K562 (cell line): ENCODE measurements around the gene MPIG6B. TPM values are rescaled to one million over a fixed set of nuclear protein-coding genes. Genes with fewer than 3 reads are reported as not detected.
A peak's percentile ranks its signal among the peaks of the same experiment; 100 is the strongest.

Experiments used
- ATF7 ChIP-seq: fragments of 450-650 bp; IDR thresholded peaks from 2 replicates; pipeline ENCODE4 v1.7.1; 2014; ENCODE audit warnings: mild to moderate bottlenecking, moderate library complexity
- PHF20 ChIP-seq: fragments of 450-650 bp; IDR thresholded peaks from 2 replicates; pipeline ENCODE4 v1.6.1; 2018; ENCODE audit not compliant: partially characterized antibody
- SREBF1 ChIP-seq: fragments of 150-350 bp; IDR thresholded peaks from 2 replicates; pipeline ENCODE4 v1.6.1; 2014; ENCODE audit warnings: antibody characterized with exemption, low read depth, low read length, borderline replicate concordance
- TCF3 ChIP-seq: sonication (generic); formaldehyde crosslinking; IDR thresholded peaks from 2 replicates; pipeline ENCODE4 v1.4.0; 2020; ENCODE audit warnings: mild to moderate bottlenecking, missing genetic modification reagents
- ZC3H4 ChIP-seq: sonication (generic); formaldehyde crosslinking; IDR thresholded peaks from 2 replicates; pipeline ENCODE4 v1.9.0; 2021; ENCODE audit warnings: missing genetic modification reagents, borderline replicate concordance
- ZNF311 ChIP-seq: fragments of 250-450 bp; sonication (Bioruptor Pico); IDR thresholded peaks from 2 replicates; pipeline ENCODE4 v1.4.0; 2020; ENCODE audit warnings: mild to moderate bottlenecking, moderate library complexity
- ZNF384 ChIP-seq: IDR thresholded peaks from 2 replicates; pipeline ENCODE4 v1.6.1; 2012; ENCODE audit warnings: low read depth, low read length, improper control_type of control experiment
- ZNF79 ChIP-seq: fragments of 250-450 bp; sonication (Bioruptor Pico); IDR thresholded peaks from 2 replicates; pipeline ENCODE4 v1.4.0; 2020; ENCODE audit warnings: low read depth, mild to moderate bottlenecking, moderate library complexity
- polyA plus RNA-seq, 8 experiments: library from polyadenylated mRNA; depleted of rRNA in 4 of 8; stranded (reverse) in 5 of 8; unstranded in 3 of 8; fragments of >200 nt; fragmentation: Nextera tagmentation in 2 of 8; fragmentation: Illumina TruSeq in 1 of 8; extraction: Ambion mirVana in 2 of 8; extraction: Trizol in 1 of 8; gene quantifications; 2 replicates each; pipeline versions ENCODE4 v1.2.1 to v1.2.3, GENCODE V29; 2011 to 2014; ENCODE audit warnings: inconsistent platforms in 1 of 8, missing spikeins in 1 of 8
- total RNA-seq, 7 experiments: library from RNA; depleted of rRNA in 6 of 7; stranded (reverse); fragments of >200 nt in 6 of 7; fragmentation: Illumina TruSeq in 2 of 7; extraction: Trizol in 2 of 7; gene quantifications; 2 replicates each; pipeline versions ENCODE4 v1.2.1 to v1.2.3, GENCODE V29; 2011 to 2021; ENCODE audit warnings: low replicate concordance in 1 of 7
- TF ChIP-seq, protein P1 (sequence below), 2 experiments: fragments of 450-650 bp; IDR thresholded peaks; 2 replicates each; pipeline ENCODE4 v1.6.1; 2016; ENCODE audit warnings: mild to moderate bottlenecking in 2 of 2, borderline replicate concordance in 1 of 2, low read depth in 1 of 2, moderate library complexity in 1 of 2
- TF ChIP-seq, protein P2 (sequence below): fragments of 250-450 bp; sonication (Bioruptor Pico); IDR thresholded peaks from 2 replicates; pipeline ENCODE4 v1.4.0; 2020; ENCODE audit warnings: mild to moderate bottlenecking
- TF ChIP-seq, protein P3 (sequence below): fragments of 250-450 bp; sonication (Bioruptor Pico); IDR thresholded peaks from 2 replicates; pipeline ENCODE4 v1.8.0; 2022; ENCODE audit warnings: moderate library complexity, mild to moderate bottlenecking, inconsistent platforms
- TF ChIP-seq, protein P4 (sequence below), 2 experiments: IDR thresholded peaks in 1 of 2; conservative IDR thresholded peaks in 1 of 2; 2 replicates each; pipeline ENCODE4 v1.6.1; 2016; ENCODE audit warnings: low read depth in 2 of 2, mild to moderate bottlenecking in 1 of 2, missing compliant biosample characterization in 1 of 2, missing genetic modification characterization in 1 of 2, moderate library complexity in 1 of 2

The MPIG6B gene
- total and polyA plus RNA-seq, 9 of the 15 experiments (the other 6 are each of a cell fraction or from before 2014, with no cell fraction given) = 0.11 to 1.2 (median 0.28) TPM; not detected in 1

DNA sequence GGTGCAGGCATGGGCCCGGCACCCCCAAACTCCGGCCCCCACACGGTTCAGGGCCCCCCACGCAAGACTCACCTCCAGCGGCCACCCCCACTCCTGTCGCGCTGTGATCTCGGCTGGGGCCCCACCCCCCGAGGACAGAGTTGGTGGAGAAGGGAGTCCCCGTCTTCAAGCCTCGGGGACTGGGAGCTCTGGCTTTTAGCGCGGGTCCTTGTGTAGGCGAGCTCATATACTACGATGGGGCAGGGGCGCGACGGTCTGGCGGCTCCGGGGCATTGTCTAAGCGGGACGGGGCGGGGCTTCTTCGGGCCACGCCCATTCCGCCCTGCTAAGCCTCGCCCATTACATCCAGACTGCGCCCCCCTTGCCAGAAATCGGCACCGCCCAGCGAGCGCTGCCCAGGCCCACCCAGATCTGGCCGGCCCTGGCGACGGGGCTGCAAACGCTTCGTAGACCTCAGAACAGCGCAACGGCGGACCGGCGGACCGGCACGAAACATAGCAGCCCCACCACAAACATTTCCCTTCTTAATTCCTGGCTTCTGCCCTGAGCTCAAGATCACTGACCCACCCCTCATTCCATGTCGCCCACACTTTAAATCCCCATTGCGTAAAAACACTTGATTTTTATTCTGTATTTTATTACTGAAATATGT, 6.9 kb downstream of the MPIG6B start (continued):
- TF ChIP-seq, protein P1, sequence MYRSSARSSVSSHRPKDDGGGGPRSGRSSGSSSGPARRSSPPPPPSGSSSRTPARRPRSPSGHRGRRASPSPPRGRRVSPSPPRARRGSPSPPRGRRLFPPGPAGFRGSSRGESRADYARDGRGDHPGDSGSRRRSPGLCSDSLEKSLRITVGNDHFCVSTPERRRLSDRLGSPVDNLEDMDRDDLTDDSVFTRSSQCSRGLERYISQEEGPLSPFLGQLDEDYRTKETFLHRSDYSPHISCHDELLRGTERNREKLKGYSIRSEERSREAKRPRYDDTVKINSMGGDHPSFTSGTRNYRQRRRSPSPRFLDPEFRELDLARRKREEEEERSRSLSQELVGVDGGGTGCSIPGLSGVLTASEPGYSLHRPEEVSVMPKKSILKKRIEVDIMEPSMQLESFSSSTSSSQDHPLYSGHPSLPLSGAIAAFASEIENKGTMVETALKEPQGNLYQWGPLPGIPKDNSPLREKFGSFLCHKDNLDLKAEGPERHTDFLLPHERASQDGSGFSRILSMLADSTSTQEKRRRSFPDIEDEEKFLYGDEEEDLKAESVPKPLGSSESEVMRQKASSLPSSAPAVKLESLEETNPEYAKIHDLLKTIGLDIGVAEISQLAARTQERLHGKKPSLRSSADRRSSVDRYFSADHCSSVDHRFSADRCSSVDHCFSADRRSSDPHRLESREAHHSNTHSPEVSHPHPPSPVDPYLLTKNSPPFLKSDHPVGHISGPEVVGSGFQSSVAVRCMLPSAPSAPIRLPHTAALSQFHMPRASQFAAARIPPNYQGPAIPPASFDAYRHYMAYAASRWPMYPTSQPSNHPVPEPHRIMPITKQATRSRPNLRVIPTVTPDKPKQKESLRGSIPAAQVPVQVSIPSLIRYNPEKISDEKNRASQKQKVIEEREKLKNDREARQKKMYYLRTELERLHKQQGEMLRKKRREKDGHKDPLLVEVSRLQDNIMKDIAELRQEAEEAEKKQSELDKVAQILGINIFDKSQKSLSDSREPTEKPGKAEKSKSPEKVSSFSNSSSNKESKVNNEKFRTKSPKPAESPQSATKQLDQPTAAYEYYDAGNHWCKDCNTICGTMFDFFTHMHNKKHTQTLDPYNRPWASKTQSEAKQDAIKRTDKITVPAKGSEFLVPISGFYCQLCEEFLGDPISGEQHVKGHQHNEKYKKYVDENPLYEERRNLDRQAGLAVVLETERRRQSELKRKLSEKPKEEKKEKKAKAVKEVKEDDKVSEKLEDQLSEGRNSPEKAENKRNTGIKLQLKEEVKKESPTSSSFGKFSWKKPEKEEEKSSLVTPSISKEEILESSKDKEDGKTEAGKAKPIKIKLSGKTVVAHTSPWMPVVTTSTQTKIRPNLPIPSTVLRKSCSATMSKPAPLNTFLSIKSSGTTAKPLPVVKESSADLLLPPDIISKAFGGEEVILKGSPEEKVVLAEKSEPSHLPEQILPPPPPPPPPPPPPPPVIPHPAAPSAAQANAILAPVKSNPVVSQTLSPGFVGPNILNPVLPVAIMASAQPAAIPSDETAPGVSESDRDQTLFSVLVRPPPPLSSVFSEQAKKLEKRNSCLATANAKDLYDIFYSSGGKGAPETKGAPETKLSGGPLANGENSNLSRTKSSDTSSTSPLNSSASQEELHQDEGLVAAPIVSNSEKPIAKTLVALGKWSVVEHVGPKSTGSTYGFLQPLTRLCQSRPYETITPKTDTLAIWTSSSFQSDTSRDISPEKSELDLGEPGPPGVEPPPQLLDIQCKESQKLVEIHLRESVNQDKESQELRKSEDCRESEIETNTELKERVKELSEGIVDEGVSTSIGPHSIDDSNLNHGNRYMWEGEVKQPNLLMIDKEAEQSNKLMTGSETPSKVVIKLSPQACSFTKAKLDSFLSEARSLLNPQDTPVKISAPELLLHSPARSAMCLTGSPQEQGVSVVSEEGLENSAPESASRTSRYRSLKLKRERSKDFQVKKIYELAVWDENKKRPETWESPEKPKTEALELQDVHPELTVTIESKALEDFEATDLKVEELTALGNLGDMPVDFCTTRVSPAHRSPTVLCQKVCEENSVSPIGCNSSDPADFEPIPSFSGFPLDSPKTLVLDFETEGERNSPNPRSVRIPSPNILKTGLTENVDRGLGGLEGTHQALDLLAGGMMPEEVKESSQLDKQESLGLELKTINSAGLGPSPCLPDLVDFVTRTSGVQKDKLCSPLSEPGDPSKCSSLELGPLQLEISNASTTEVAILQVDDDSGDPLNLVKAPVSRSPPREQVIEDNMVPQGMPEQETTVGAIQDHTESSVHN (IDR thresholded peaks at IDR 0.05; ENCODE audit: borderline replicate concordance in 1 of 2, low read depth in 1 of 2) = no peak
- TF ChIP-seq, protein P2, sequence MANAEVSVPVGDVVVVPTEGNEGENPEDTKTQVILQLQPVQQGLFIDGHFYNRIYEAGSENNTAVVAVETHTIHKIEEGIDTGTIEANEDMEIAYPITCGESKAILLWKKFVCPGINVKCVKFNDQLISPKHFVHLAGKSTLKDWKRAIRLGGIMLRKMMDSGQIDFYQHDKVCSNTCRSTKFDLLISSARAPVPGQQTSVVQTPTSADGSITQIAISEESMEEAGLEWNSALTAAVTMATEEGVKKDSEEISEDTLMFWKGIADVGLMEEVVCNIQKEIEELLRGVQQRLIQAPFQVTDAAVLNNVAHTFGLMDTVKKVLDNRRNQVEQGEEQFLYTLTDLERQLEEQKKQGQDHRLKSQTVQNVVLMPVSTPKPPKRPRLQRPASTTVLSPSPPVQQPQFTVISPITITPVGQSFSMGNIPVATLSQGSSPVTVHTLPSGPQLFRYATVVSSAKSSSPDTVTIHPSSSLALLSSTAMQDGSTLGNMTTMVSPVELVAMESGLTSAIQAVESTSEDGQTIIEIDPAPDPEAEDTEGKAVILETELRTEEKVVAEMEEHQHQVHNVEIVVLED (CRISPR knock-in tag) = peak; percentile 34; the same call in 1 of the 2 replicates
- TF ChIP-seq PHF20 (no peak), ZC3H4 (CRISPR knock-in tag) (no peak), SREBF1 (no peak; the same call in 1 of the 2 replicates), TCF3 (CRISPR knock-in tag) (peak; percentile 36; the same call in 1 of the 2 replicates), ZNF311 (CRISPR knock-in tag) (no peak), ATF7 (no peak), ZNF79 (no peak; the same call in 1 of the 2 replicates), ZNF384 (no peak; the same call in 1 of the 2 replicates)
- TF ChIP-seq, protein P3, sequence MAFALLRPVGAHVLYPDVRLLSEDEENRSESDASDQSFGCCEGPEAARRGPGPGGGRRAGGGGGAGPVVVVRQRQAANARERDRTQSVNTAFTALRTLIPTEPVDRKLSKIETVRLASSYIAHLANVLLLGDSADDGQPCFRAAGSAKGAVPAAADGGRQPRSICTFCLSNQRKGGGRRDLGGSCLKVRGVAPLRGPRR = 0 out of 2 replicates have a peak, but pooled peaks have one; percentile 64
- TF ChIP-seq, protein P4, sequence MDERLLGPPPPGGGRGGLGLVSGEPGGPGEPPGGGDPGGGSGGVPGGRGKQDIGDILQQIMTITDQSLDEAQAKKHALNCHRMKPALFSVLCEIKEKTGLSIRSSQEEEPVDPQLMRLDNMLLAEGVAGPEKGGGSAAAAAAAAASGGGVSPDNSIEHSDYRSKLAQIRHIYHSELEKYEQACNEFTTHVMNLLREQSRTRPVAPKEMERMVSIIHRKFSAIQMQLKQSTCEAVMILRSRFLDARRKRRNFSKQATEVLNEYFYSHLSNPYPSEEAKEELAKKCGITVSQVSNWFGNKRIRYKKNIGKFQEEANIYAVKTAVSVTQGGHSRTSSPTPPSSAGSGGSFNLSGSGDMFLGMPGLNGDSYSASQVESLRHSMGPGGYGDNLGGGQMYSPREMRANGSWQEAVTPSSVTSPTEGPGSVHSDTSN (CRISPR knock-in tag; IDR thresholded peaks at IDR 0.05; ENCODE audit: low read depth) = no peak
- TF ChIP-seq, protein P4 (tag; conservative IDR thresholded peaks at IDR 0.05; ENCODE audit: low read depth) = no peak
